Smooth muscle cell (in vitro differentiated cells): Measurements from ENCODE around the gene MAST4. TPM values are rescaled to one million over a fixed set of nuclear protein-coding genes. Genes with fewer than 3 reads are reported as not detected.

ENCODE experiments used
- DNase-seq: peaks from one replicate; lab custom pipeline; 2025; ENCODE audit not compliant: unreplicated experiment; lab: John Stamatoyannopoulos, UW
- H2AFZ ChIP-seq: fragments of 200-600 bp; sonication (generic); 2 replicates; pipeline ENCODE4 v1.6.0; 2016; ENCODE audit warnings: antibody characterized with exemption, low read depth, mild to moderate bottlenecking
- H3F3A ChIP-seq: fragments of 200-600 bp; sonication (generic); 2 replicates; pipeline ENCODE4 v1.6.0; 2017; ENCODE audit warnings: antibody characterized with exemption, low read depth
- H3K27ac ChIP-seq: fragments of 200-600 bp; sonication (generic); 2 replicates; pipeline ENCODE4 v1.5.1; 2016; ENCODE audit warnings: low read depth, mild to moderate bottlenecking
- H3K27me3 ChIP-seq: fragments of 200-600 bp; sonication (generic); 2 replicates; pipeline ENCODE4 v1.6.1; 2016; ENCODE audit warnings: low read depth, mild to moderate bottlenecking
- H3K36me3 ChIP-seq: fragments of 200-600 bp; sonication (generic); 2 replicates; pipeline ENCODE4 v1.5.1; 2016; ENCODE audit warnings: low read depth
- H3K4me1 ChIP-seq: fragments of 200-600 bp; sonication (generic); 2 replicates; pipeline ENCODE4 v1.5.1; 2016; ENCODE audit warnings: low read depth
- H3K4me2 ChIP-seq: fragments of 200-600 bp; sonication (generic); 2 replicates; pipeline ENCODE4 v1.6.0; 2016; ENCODE audit warnings: mild to moderate bottlenecking
- H3K4me3 ChIP-seq: fragments of 200-600 bp; sonication (generic); 2 replicates; pipeline ENCODE4 v1.5.1; 2016; ENCODE audit warnings: mild to moderate bottlenecking
- H3K79me2 ChIP-seq: fragments of 200-600 bp; sonication (generic); 2 replicates; pipeline ENCODE4 v1.6.0; 2016; ENCODE audit warnings: low read depth, mild to moderate bottlenecking
- H3K9ac ChIP-seq: fragments of 200-600 bp; sonication (generic); 2 replicates; pipeline ENCODE4 v1.6.0; 2016; ENCODE audit warnings: low read depth
- H3K9me3 ChIP-seq: fragments of 200-600 bp; sonication (generic); replicated peaks from 2 replicates; pipeline ENCODE4 v1.5.1; 2016; ENCODE audit warnings: low read depth
- H4K20me1 ChIP-seq: fragments of 200-600 bp; sonication (generic); 2 replicates; pipeline ENCODE4 v1.6.0; 2016; ENCODE audit warnings: low read depth
- CTCF ChIP-seq: fragments of 200-600 bp; sonication (generic); IDR thresholded peaks from 2 replicates; pipeline ENCODE4 v1.5.1; 2017; ENCODE audit warnings: borderline replicate concordance, mild to moderate bottlenecking, antibody characterized with exemption; ENCODE audit not compliant: insufficient read depth, poor library complexity, severe bottlenecking
- WGBS: methylation state at CpG from one replicate; pipeline ENCODE4 v1.1.7; 2016; ENCODE audit warnings: low lambda C conversion rate; 5-methylcytosine and 5-hydroxymethylcytosine counted together
- polyA plus RNA-seq: library from polyadenylated mRNA; unstranded; fragments of >200 nt; fragmentation: Nextera tagmentation; extraction: Ambion mirVana; gene quantifications from 2 replicates; pipeline ENCODE4 v1.2.1, GENCODE V29; 2016
- total RNA-seq: library from RNA; depleted of rRNA; stranded (reverse); fragments of >200 nt; gene quantifications from 2 replicates; pipeline ENCODE4 v1.2.3, GENCODE V29; 2014

Gene MAST4
- total and polyA plus RNA-seq, 2 experiments from 2014 or later, result 6.3 to 24.0 TPM

DNA sequence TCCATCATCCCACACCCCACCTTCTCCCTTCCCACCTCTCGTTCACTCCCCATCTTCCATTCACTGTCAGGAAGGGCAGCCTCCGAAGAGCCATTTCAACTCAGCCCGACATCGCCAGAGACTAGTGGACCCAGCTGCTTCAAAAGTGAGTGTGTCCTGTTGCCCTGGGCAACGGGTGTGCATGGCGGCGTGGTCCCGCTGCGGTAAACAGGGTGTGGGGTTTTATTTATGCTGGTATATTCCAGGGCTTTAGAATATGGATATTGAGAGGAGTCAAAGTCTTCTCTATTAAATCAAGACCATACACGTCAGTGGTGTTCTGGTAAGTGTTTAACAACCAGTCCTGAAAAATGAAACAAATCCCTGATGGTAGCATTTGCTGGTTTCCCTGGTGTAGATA is 274.5 kb downstream of the MAST4 start:
- no peaks in the 10 kb centered on the region for H3K79me2 ChIP-seq
- peaks cover 30% of the 10 kb centered on the region for H3K4me1 ChIP-seq
- H3K4me3 ChIP-seq, result no peak overlapping the region
- 96% methylated on average over 10 of the region's 10 CpGs for WGBS
- no peak overlapping the region for H3K27ac ChIP-seq
- DNase-seq, result no peak
- H3K36me3 ChIP-seq, result no peaks in the 10 kb centered on the region
- H3K4me2 ChIP-seq, result no peak overlapping the region
- TF ChIP-seq CTCF, result no peak
- H3K9ac ChIP-seq, result no peak overlapping the region
- no peaks in the 10 kb centered on the region for H3F3A ChIP-seq
- H3K27me3 ChIP-seq, result no peaks in the 10 kb centered on the region
- no peaks in the 10 kb centered on the region for H4K20me1 ChIP-seq
- no peaks in the 10 kb centered on the region for H3K9me3 ChIP-seq
- no peak overlapping the region for H2AFZ ChIP-seq

- Histone ChIP-seq H3K9me3 (no peaks in the 10 kb centered on the region), H3K9ac (no peak overlapping the region), H3K4me1 (peaks cover 30% of the 10 kb centered on the region), H2AFZ (no peak overlapping the region), H3K4me3 (no peak overlapping the region), H3K27me3 (no peaks in the 10 kb centered on the region), H3K36me3 (no peaks in the 10 kb centered on the region), H3F3A (no peaks in the 10 kb centered on the region), H3K79me2 (no peaks in the 10 kb centered on the region), H3K27ac (no peak overlapping the region), H4K20me1 (no peaks in the 10 kb centered on the region), H3K4me2 (no peak overlapping the region)
- no peak for TF ChIP-seq CTCF
- DNase-seq, result no peak
- WGBS, result 79% methylated on average over 5 of the region's 5 CpGs
These were observed 275.5 kb downstream of the MAST4 start for GRCh38 chr5:66871651-66872050.

GRCh38 chr5:66872736-66873331 is 276.6 kb downstream of the MAST4 start:
- DNase-seq, result no peak
- no peaks in the 10 kb centered on the region for H4K20me1 ChIP-seq
- H3K79me2 ChIP-seq, result no peaks in the 10 kb centered on the region
- no peak overlapping the region for H3K4me2 ChIP-seq
- H2AFZ ChIP-seq, result no peak overlapping the region
- H3F3A ChIP-seq, result no peaks in the 10 kb centered on the region
- H3K4me1 ChIP-seq, result peaks cover 30% of the 10 kb centered on the region
- WGBS, result 75% methylated on average over 6 of the region's 6 CpGs
- no peaks in the 10 kb centered on the region for H3K9me3 ChIP-seq
- no peaks in the 10 kb centered on the region for H3K27me3 ChIP-seq
- TF ChIP-seq CTCF, result no peak
- H3K36me3 ChIP-seq, result no peaks in the 10 kb centered on the region
- no peak overlapping the region for H3K27ac ChIP-seq
- no peak overlapping the region for H3K4me3 ChIP-seq
- no peak overlapping the region for H3K9ac ChIP-seq

GRCh38 chr5:66874004-66874403 is 277.8 kb downstream of the MAST4 start:
- Histone ChIP-seq H2AFZ (no peak overlapping the region), H3K4me3 (no peak overlapping the region), H4K20me1 (no peaks in the 10 kb centered on the region), H3K79me2 (no peaks in the 10 kb centered on the region), H3K4me2 (no peak overlapping the region), H3K27ac (no peak overlapping the region), H3K27me3 (no peaks in the 10 kb centered on the region), H3F3A (no peaks in the 10 kb centered on the region), H3K36me3 (no peaks in the 10 kb centered on the region), H3K4me1 (peaks cover 22% of the 10 kb centered on the region), H3K9ac (no peak overlapping the region), H3K9me3 (no peaks in the 10 kb centered on the region)
- no peak for DNase-seq
- 81% methylated on average over 3 of the region's 3 CpGs for WGBS
- no peak for TF ChIP-seq CTCF
